ENCODE measurements around the gene COPS6. TPM values are rescaled to one million over a fixed set of nuclear protein-coding genes. Genes with fewer than 3 reads are reported as not detected.

The COPS6 gene
- polyA plus RNA-seq, 3 donors: 48.5 to 123 (median 117) TPM

Other genes starting within 250 kb of the COPS6 start
- gene OR2AE1, start 211.9 kb upstream of the COPS6 start, polyA plus RNA-seq: not detected
- 10 to 100 TPM; 15.0 to 22.2 (median 17.1) TPM for gene TRIM4, start 169.4 kb upstream of the COPS6 start, polyA plus RNA-seq
- 1 to 10 TPM in 2 of 3 donors, under 1 TPM in 1; 0.22 to 1.9 (median 1.3) TPM for gene GJC3, start 159.3 kb upstream of the COPS6 start, polyA plus RNA-seq
- 100 to 1,000 TPM; 155 to 415 (median 202) TPM for gene AZGP1, start 112.9 kb upstream of the COPS6 start, polyA plus RNA-seq
- 10 to 100 TPM; 10.9 to 13.0 (median 12.9) TPM for gene ZKSCAN1, start 73.4 kb upstream of the COPS6 start, polyA plus RNA-seq
- gene ZSCAN21, start 39.2 kb upstream of the COPS6 start, polyA plus RNA-seq: 1 to 10 TPM; 5.4 to 8.6 (median 7.8) TPM
- 10 to 100 TPM in 2 of 3 donors, 1 to 10 TPM in 1; 9.9 to 12.7 (median 12.3) TPM for gene ZNF3, start 7.2 kb upstream of the COPS6 start, polyA plus RNA-seq
- gene MCM7, start 12.4 kb downstream of the COPS6 start, polyA plus RNA-seq: 10 to 100 TPM; 36.2 to 47.5 (median 39.9) TPM
- gene AP4M1, start 12.7 kb downstream of the COPS6 start, polyA plus RNA-seq: 10 to 100 TPM; 12.2 to 15.5 (median 13.5) TPM
- 10 to 100 TPM; 16.3 to 30.9 (median 27.1) TPM for gene TAF6, start 30.4 kb downstream of the COPS6 start, polyA plus RNA-seq
- 10 to 100 TPM in 2 of 3 donors, 1 to 10 TPM in 1; 4.1 to 16.4 (median 12.1) TPM for gene CNPY4, start 30.7 kb downstream of the COPS6 start, polyA plus RNA-seq
- gene MBLAC1, start 38.0 kb downstream of the COPS6 start, polyA plus RNA-seq: 1 to 10 TPM; 2.3 to 2.5 (median 2.5) TPM
- 100 to 1,000 TPM; 131 to 307 (median 245) TPM for gene LAMTOR4, start 59.9 kb downstream of the COPS6 start, polyA plus RNA-seq
- gene TRAPPC14, start 69.8 kb downstream of the COPS6 start, polyA plus RNA-seq: 10 to 100 TPM in 2 of 3 donors, 1 to 10 TPM in 1; 7.5 to 14.5 (median 11.8) TPM
- gene GAL3ST4, start 79.6 kb downstream of the COPS6 start, polyA plus RNA-seq: 1 to 10 TPM in 2 of 3 donors, under 1 TPM in 1; 0.44 to 3.7 (median 1.5) TPM
- gene GPC2, start 88.4 kb downstream of the COPS6 start, polyA plus RNA-seq: under 1 TPM; 0.22 to 0.31 (median 0.30) TPM
- gene STAG3, start 88.9 kb downstream of the COPS6 start, polyA plus RNA-seq: under 1 TPM in 2 of 3 donors, not detected in 1; 0.52 to 0.99 TPM
- gene PVRIG, start 131.0 kb downstream of the COPS6 start, polyA plus RNA-seq: under 1 TPM in 2 of 3 donors, not detected in 1; 0.54 to 0.76 TPM
- gene SPDYE3, start 218.7 kb downstream of the COPS6 start, polyA plus RNA-seq: under 1 TPM in 2 of 3 donors, not detected in 1; 0.05 to 0.15 TPM